ENCODE results near the gene NCAM1.

Gene NCAM1

DNA sequence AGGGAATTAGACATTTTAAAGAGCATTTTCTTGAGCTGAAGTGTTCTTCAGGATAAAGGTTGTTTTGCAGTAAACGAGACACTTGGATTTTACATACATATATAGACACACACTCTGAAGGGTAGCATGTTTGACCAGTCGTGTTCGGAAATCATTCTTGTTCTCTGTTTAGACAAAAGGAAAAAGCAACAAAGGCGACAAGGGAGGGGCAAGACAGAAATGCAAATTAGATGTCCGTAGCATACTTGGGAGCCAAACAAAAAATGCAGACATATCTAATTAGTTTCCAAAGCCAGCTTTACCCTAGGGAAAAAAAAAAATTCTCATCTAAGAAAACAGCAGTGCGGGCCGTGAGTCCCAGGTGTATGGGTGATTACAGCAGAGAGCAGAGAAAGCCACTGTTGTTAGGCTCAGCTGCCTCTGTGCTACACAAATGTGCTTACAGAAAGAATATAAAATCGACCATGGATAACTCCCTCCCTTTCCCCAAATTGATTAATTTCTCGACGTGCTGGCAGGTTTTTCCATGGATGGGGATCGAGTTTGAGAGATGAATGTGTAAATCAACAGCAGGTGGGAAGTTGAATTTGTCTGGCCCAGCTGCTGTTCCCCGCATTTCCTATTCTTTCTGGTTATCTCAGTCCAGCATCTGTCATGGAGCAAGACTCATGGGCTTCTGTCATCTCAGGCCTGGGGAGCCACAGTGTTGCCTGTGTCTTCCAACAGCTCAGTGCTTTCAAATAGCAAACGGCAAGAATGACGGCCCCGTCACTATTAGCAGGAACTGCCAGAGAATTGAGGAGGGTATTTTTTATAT is 176.7 kb downstream of the NCAM1 start:
- Histone ChIP-seq H2AFZ (ENCODE audit: low read depth, low read length) (no peak overlapping the region), H3K18ac (ENCODE audit: low read depth in 1 of 2, low read length in 2 of 2) (no peak overlapping the region), H3K36me3 (ENCODE audit: control insufficient read depth in 1 of 2, insufficient read depth in 2 of 2, low read depth in 1 of 2, low read length in 2 of 2) (no peaks in the 10 kb centered on the region), H3K23ac (ENCODE audit: low read length in 2 of 2) (no peak overlapping the region), H3K4ac (ENCODE audit: low read depth in 1 of 2, low read length in 2 of 2) (no peak overlapping the region), H2BK5ac (ENCODE audit: low read depth, low read length, poor library complexity, severe bottlenecking) (no peak overlapping the region), H2BK12ac (ENCODE audit: low read length in 2 of 2) (no peak overlapping the region), H3K79me1 (replicated peaks; ENCODE audit: low read length, poor library complexity, severe bottlenecking) (no peaks in the 10 kb centered on the region), H4K91ac (ENCODE audit: low read length) (no peak overlapping the region), H3K4me1 (ENCODE audit: control insufficient read depth, insufficient read depth, low read depth, low read length) (no peaks in the 10 kb centered on the region), H3K9me3 (ENCODE audit: control insufficient read depth, low read length) (no peaks in the 10 kb centered on the region), H3K27me3 (ENCODE audit: control insufficient read depth in 1 of 2, insufficient read depth in 1 of 2, low read length in 2 of 2) (peaks cover 0 to 32% of the 10 kb centered on the region in 2 experiments), H4K8ac (ENCODE audit: low read length) (no peak overlapping the region), H3K14ac (ENCODE audit: low read length in 2 of 2) (no peak overlapping the region), H2AK5ac (ENCODE audit: low read length, severe bottlenecking) (no peak overlapping the region), H3K4me3 (ENCODE audit: insufficient read depth in 1 of 2, low read depth in 1 of 2, low read length in 2 of 2) (no peak overlapping the region), H3K27ac (ENCODE audit: low read length, poor library complexity, severe bottlenecking) (no peak overlapping the region), H3K4me2 (ENCODE audit: low read length, poor library complexity, severe bottlenecking) (no peak overlapping the region), H2BK120ac (ENCODE audit: low read depth, low read length) (no peak overlapping the region), H3K9ac (ENCODE audit: low read length) (no peak overlapping the region), H2BK15ac (ENCODE audit: low read depth, poor library complexity, severe bottlenecking) (no peak overlapping the region)
- WGBS, result 89% methylated on average over 13 of the region's 15 CpGs
- no peak for DNase-seq

DNA sequence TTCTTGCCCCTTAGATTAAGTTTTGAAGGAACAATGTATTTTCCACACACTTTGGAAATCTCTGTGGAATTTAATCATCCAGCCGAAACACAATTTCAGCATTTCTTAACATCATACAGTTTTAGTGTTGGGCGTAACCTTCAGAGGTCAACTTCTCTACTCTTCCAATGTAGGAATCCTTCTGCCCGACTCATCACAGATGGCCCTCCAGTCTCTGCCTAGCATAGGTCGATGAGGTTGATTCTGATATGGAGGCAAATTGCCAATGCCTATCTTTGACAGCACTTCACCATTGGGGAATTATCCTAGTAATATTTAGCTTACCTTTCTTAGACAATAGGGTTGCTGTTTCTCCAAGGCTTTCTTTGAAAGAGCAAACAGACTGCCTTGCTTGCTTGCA is 177.5 kb downstream of the NCAM1 start:
- no peak overlapping the region for H2BK120ac ChIP-seq (ENCODE audit: low read depth, low read length)
- no peak overlapping the region for H4K91ac ChIP-seq (ENCODE audit: low read length)
- no peak overlapping the region for H3K18ac ChIP-seq (ENCODE audit: low read depth in 1 of 2, low read length in 2 of 2)
- H3K4me2 ChIP-seq (ENCODE audit: low read length, poor library complexity, severe bottlenecking), result no peak overlapping the region
- H3K9ac ChIP-seq (ENCODE audit: low read length), result no peak overlapping the region
- H3K9me3 ChIP-seq (ENCODE audit: control insufficient read depth, low read length), result no peaks in the 10 kb centered on the region
- H3K27ac ChIP-seq (ENCODE audit: low read length, poor library complexity, severe bottlenecking), result no peak overlapping the region
- no peaks in the 10 kb centered on the region for H3K36me3 ChIP-seq (ENCODE audit: control insufficient read depth in 1 of 2, insufficient read depth in 2 of 2, low read depth in 1 of 2, low read length in 2 of 2)
- H3K4me1 ChIP-seq (ENCODE audit: control insufficient read depth, insufficient read depth, low read depth, low read length), result no peaks in the 10 kb centered on the region
- H2AFZ ChIP-seq (ENCODE audit: low read depth, low read length), result no peak overlapping the region
- no peak for DNase-seq
- no peak overlapping the region for H2AK5ac ChIP-seq (ENCODE audit: low read length, severe bottlenecking)
- H3K14ac ChIP-seq (ENCODE audit: low read length in 2 of 2), result no peak overlapping the region
- no peak overlapping the region for H3K4ac ChIP-seq (ENCODE audit: low read depth in 1 of 2, low read length in 2 of 2)
- 92% methylated on average over 3 of the region's 4 CpGs for WGBS
- no peak overlapping the region for H2BK15ac ChIP-seq (ENCODE audit: low read depth, poor library complexity, severe bottlenecking)
- no peak overlapping the region for H4K8ac ChIP-seq (ENCODE audit: low read length)
- no peak overlapping the region for H2BK12ac ChIP-seq (ENCODE audit: low read length in 2 of 2)
- H3K79me1 ChIP-seq (replicated peaks; ENCODE audit: low read length, poor library complexity, severe bottlenecking), result no peaks in the 10 kb centered on the region
- H3K4me3 ChIP-seq (ENCODE audit: insufficient read depth in 1 of 2, low read depth in 1 of 2, low read length in 2 of 2), result no peak overlapping the region
- H3K27me3 ChIP-seq (ENCODE audit: control insufficient read depth in 1 of 2, insufficient read depth in 1 of 2, low read length in 2 of 2), result peaks cover 0 to 37% of the 10 kb centered on the region in 2 experiments
- H3K23ac ChIP-seq (ENCODE audit: low read length in 2 of 2), result no peak overlapping the region
- H2BK5ac ChIP-seq (ENCODE audit: low read depth, low read length, poor library complexity, severe bottlenecking), result no peak overlapping the region

DNA sequence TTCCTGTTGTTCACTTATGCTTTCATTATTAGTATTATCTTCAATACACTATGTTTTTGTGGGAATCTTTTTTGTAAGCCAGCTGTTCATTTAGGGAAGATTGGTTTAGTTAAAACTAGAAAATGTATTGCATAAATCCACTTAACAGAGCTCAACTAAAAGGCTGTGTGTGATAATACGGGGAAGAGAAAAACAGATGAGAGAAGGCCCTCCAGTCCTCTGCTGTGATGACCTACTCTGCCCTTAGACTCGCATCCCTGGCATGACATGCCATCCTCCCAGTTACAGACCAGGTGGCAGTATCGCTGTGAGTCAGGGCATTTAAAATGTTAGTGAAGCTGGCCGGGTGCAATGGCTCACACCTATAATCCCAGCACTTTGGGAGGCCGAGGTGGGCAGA is 179.8 kb downstream of the NCAM1 start:
- no peaks in the 10 kb centered on the region for H3K79me1 ChIP-seq (replicated peaks; ENCODE audit: low read length, poor library complexity, severe bottlenecking)
- H3K4ac ChIP-seq (ENCODE audit: low read depth in 1 of 2, low read length in 2 of 2), result no peak overlapping the region
- no peaks in the 10 kb centered on the region for H3K4me1 ChIP-seq (ENCODE audit: control insufficient read depth, insufficient read depth, low read depth, low read length)
- no peak overlapping the region for H3K9ac ChIP-seq (ENCODE audit: low read length)
- peaks cover 0 to 36% of the 10 kb centered on the region in 2 experiments for H3K27me3 ChIP-seq (ENCODE audit: control insufficient read depth in 1 of 2, insufficient read depth in 1 of 2, low read length in 2 of 2)
- H4K8ac ChIP-seq (ENCODE audit: low read length), result no peak overlapping the region
- H2BK5ac ChIP-seq (ENCODE audit: low read depth, low read length, poor library complexity, severe bottlenecking), result no peak overlapping the region
- no peak overlapping the region for H2BK12ac ChIP-seq (ENCODE audit: low read length in 2 of 2)
- no peaks in the 10 kb centered on the region for H3K9me3 ChIP-seq (ENCODE audit: control insufficient read depth, low read length)
- H2AFZ ChIP-seq (ENCODE audit: low read depth, low read length), result no peak overlapping the region
- no peak overlapping the region for H3K18ac ChIP-seq (ENCODE audit: low read depth in 1 of 2, low read length in 2 of 2)
- no peak overlapping the region for H4K91ac ChIP-seq (ENCODE audit: low read length)
- no peaks in the 10 kb centered on the region for H3K36me3 ChIP-seq (ENCODE audit: control insufficient read depth in 1 of 2, insufficient read depth in 2 of 2, low read depth in 1 of 2, low read length in 2 of 2)
- H3K4me2 ChIP-seq (ENCODE audit: low read length, poor library complexity, severe bottlenecking), result no peak overlapping the region
- DNase-seq, result no peak
- no peak overlapping the region for H3K27ac ChIP-seq (ENCODE audit: low read length, poor library complexity, severe bottlenecking)
- no peak overlapping the region for H2BK120ac ChIP-seq (ENCODE audit: low read depth, low read length)
- no peak overlapping the region for H3K23ac ChIP-seq (ENCODE audit: low read length in 2 of 2)
- WGBS, result 88% methylated on average over 4 of the region's 5 CpGs
- no peak overlapping the region for H2AK5ac ChIP-seq (ENCODE audit: low read length, severe bottlenecking)
- no peak overlapping the region for H3K14ac ChIP-seq (ENCODE audit: low read length in 2 of 2)
- H3K4me3 ChIP-seq (ENCODE audit: insufficient read depth in 1 of 2, low read depth in 1 of 2, low read length in 2 of 2), result no peak overlapping the region
- H2BK15ac ChIP-seq (ENCODE audit: low read depth, poor library complexity, severe bottlenecking), result no peak overlapping the region

- 100% methylated on average over 4 of the region's 6 CpGs for WGBS
- Histone ChIP-seq H3K9ac (ENCODE audit: low read length) (no peak overlapping the region), H3K27me3 (ENCODE audit: control insufficient read depth in 1 of 2, insufficient read depth in 1 of 2, low read length in 2 of 2) (peaks cover 0 to 41% of the 10 kb centered on the region in 2 experiments), H2AK5ac (ENCODE audit: low read length, severe bottlenecking) (no peak overlapping the region), H3K27ac (ENCODE audit: low read length, poor library complexity, severe bottlenecking) (no peak overlapping the region), H3K4me1 (ENCODE audit: control insufficient read depth, insufficient read depth, low read depth, low read length) (no peaks in the 10 kb centered on the region), H4K91ac (ENCODE audit: low read length) (no peak overlapping the region), H3K4ac (ENCODE audit: low read depth in 1 of 2, low read length in 2 of 2) (no peak overlapping the region), H3K79me1 (replicated peaks; ENCODE audit: low read length, poor library complexity, severe bottlenecking) (no peaks in the 10 kb centered on the region), H3K9me3 (ENCODE audit: control insufficient read depth, low read length) (no peaks in the 10 kb centered on the region), H2BK5ac (ENCODE audit: low read depth, low read length, poor library complexity, severe bottlenecking) (no peak overlapping the region), H3K14ac (ENCODE audit: low read length in 2 of 2) (peak overlapping the region in 1 of 2 experiments; percentile 29), H2BK120ac (ENCODE audit: low read depth, low read length) (no peak overlapping the region), H3K36me3 (ENCODE audit: control insufficient read depth in 1 of 2, insufficient read depth in 2 of 2, low read depth in 1 of 2, low read length in 2 of 2) (no peaks in the 10 kb centered on the region), H3K23ac (ENCODE audit: low read length in 2 of 2) (no peak overlapping the region), H2AFZ (ENCODE audit: low read depth, low read length) (no peak overlapping the region), H3K4me3 (ENCODE audit: insufficient read depth in 1 of 2, low read depth in 1 of 2, low read length in 2 of 2) (no peak overlapping the region), H2BK12ac (ENCODE audit: low read length in 2 of 2) (no peak overlapping the region), H3K18ac (ENCODE audit: low read depth in 1 of 2, low read length in 2 of 2) (peak overlapping the region in 1 of 2 experiments; percentile 70), H3K4me2 (ENCODE audit: low read length, poor library complexity, severe bottlenecking) (no peak overlapping the region), H2BK15ac (ENCODE audit: low read depth, poor library complexity, severe bottlenecking) (no peak overlapping the region), H4K8ac (ENCODE audit: low read length) (no peak overlapping the region)
- no peak for DNase-seq
Measured at GRCh38 chr11:113142508-113142907, 181.3 kb downstream of the NCAM1 start.

Measured in mesenchymal stem cell (in vitro differentiated cells and primary cell).